Activated CD4-positive, alpha-beta T cell treated with anti-CD3 and anti-CD28 coated beads for 1 hour (primary cell): Measurements from ENCODE around the gene TP53I13.
"Not testable (repeated sequence)": the region's sequence is repeated elsewhere in the genome, so short reads cannot be mapped to it uniquely, and the experiment has no call there.

Source experiments
- DNase-seq: peaks from one replicate; pipeline ENCODE4 v3.0.0-alpha.2; 2020

The TP53I13 gene

GRCh38 chr17:29568331-29569244 lies at the start of gene TP53I13:
Gene TP53I13 (plus strand): TSS chr17:29568701. CDS start chr17:29568759, 58 bp downstream.
- peak; percentile 86 for DNase-seq

GRCh38 chr17:29524692-29525091 lies 43.8 kb upstream of the TP53I13 start:
- no peak for DNase-seq

- DNase-seq: no peak
These were observed 42.2 kb upstream of the TP53I13 start for GRCh38 chr17:29526322-29526721.

- DNase-seq: no peak
These were observed 34.5 kb upstream of the TP53I13 start for GRCh38 chr17:29533976-29534375.

- no peak for DNase-seq
These were observed 24.4 kb upstream of the TP53I13 start for GRCh38 chr17:29544066-29544465.

- no peak for DNase-seq
These were observed 22.4 kb upstream of the TP53I13 start for GRCh38 chr17:29546085-29546484.

- DNase-seq: no peak
These were observed 21.7 kb upstream of the TP53I13 start for GRCh38 chr17:29546830-29547229.

- no peak for DNase-seq
These were observed 19.2 kb upstream of the TP53I13 start for GRCh38 chr17:29549177-29549923.

GRCh38 chr17:29555840-29556239 lies 12.7 kb upstream of the TP53I13 start:
- no peak for DNase-seq

GRCh38 chr17:29557085-29557738 lies 11.3 kb upstream of the TP53I13 start:
- no peak for DNase-seq

GRCh38 chr17:29557739-29558116 lies 10.8 kb upstream of the TP53I13 start:
- DNase-seq: no peak

- DNase-seq: not testable (repeated sequence)
These were observed 10.4 kb upstream of the TP53I13 start for GRCh38 chr17:29558139-29558538.

- DNase-seq: no peak
These were observed 8.9 kb upstream of the TP53I13 start for GRCh38 chr17:29559640-29560039.

GRCh38 chr17:29560316-29560715 lies 8.2 kb upstream of the TP53I13 start:
- no peak for DNase-seq

GRCh38 chr17:29561554-29562517 lies 6.7 kb upstream of the TP53I13 start:
- no peak for DNase-seq

- no peak for DNase-seq
These were observed 5.9 kb upstream of the TP53I13 start for GRCh38 chr17:29562615-29563014.

- DNase-seq: no peak
These were observed 4.7 kb upstream of the TP53I13 start for GRCh38 chr17:29563816-29564215.

GRCh38 chr17:29565643-29566472 lies 2.6 kb upstream of the TP53I13 start:
- DNase-seq: no peak

- peak; percentile 36 for DNase-seq
These were observed 1.8 kb upstream of the TP53I13 start, which contains the start of gene ABHD15 for GRCh38 chr17:29566473-29567303. Gene ABHD15 (minus strand): TSS chr17:29567037. CDS start chr17:29566966, 71 bp downstream.

- no peak for DNase-seq
These were observed 1.3 kb upstream of the TP53I13 start for GRCh38 chr17:29567304-29567553.
